HCT116 (cell line): ENCODE data around the gene RARG.

Experiments used
- CEBPB ChIP-seq: IDR thresholded peaks from 2 replicates; pipeline ENCODE4 v1.6.1; 2012; ENCODE audit warnings: low read depth
- CTCF ChIP-seq, 3 experiments: fragments of 200-600 bp in 1 of 3; sonication (generic) in 1 of 3; IDR thresholded peaks in 2 of 3; conservative IDR thresholded peaks in 1 of 3; 2 replicates each; pipeline ENCODE4 v1.5.1; 2012 to 2017; ENCODE audit warnings: low read depth in 2 of 3, low read length in 2 of 3, antibody characterized with exemption in 1 of 3, borderline replicate concordance in 1 of 3, control low read depth in 1 of 3, mild to moderate bottlenecking in 1 of 3, mixed read lengths in 1 of 3, mixed run types in 1 of 3, moderate library complexity in 1 of 3; ENCODE audit not compliant: insufficient read depth in 1 of 3
- EGR1 ChIP-seq: IDR thresholded peaks from 2 replicates; pipeline ENCODE4 v1.6.1; 2012; ENCODE audit warnings: low read depth
- EZH2 ChIP-seq: fragments of 200-600 bp; sonication (generic); IDR thresholded peaks from 2 replicates; pipeline ENCODE4 v1.6.1; 2017; ENCODE audit warnings: antibody characterized with exemption, mixed run types
- EZH2phosphoT487 ChIP-seq: fragments of 200-600 bp; IDR thresholded peaks from 2 replicates; pipeline ENCODE4 v1.6.1; 2018; ENCODE audit warnings: antibody characterized with exemption, borderline replicate concordance
- POLR2A ChIP-seq: IDR thresholded peaks from 2 replicates; pipeline ENCODE4 v1.7.0; 2011; ENCODE audit warnings: borderline replicate concordance; ENCODE audit not compliant: insufficient read depth, insufficient read length; ENCODE audit errors: extremely low read depth
- POLR2AphosphoS5 ChIP-seq: IDR thresholded peaks from 2 replicates; pipeline ENCODE4 v1.6.1; 2011; ENCODE audit warnings: mild to moderate bottlenecking, low read depth, low read length, moderate library complexity
- REST ChIP-seq: IDR thresholded peaks from 2 replicates; pipeline ENCODE4 v1.6.1; 2012; ENCODE audit warnings: low read depth
- SRF ChIP-seq: IDR thresholded peaks from 2 replicates; pipeline ENCODE4 v1.6.1; 2012; ENCODE audit warnings: low read depth
- ZFX ChIP-seq: fragments of 450-650 bp; IDR thresholded peaks from 2 replicates; pipeline ENCODE4 v1.6.1; 2017

- TF ChIP-seq POLR2AphosphoS5 (no peak), CTCF (IDR thresholded peaks at IDR 0.05 in 2 of 3, conservative IDR thresholded peaks at IDR 0.05 in 1 of 3; ENCODE audit: borderline replicate concordance in 1 of 3, insufficient read depth in 1 of 3, low read depth in 2 of 3, low read length in 2 of 3) (no peak), ZFX (no peak), EGR1 (no peak), EZH2phosphoT487 (no peak), REST (no peak), POLR2A (no peak), EZH2 (no peak), CEBPB (no peak), SRF (no peak)
Measured at GRCh38 chr12:53170215-53170614, 61.8 kb downstream of the RARG start.
